Activated gamma-delta T cell treated with Interleukin-2 at 50 U/mL for 16 hours (primary cell): ENCODE measurements around the gene MAPK4.

ENCODE experiments used
- DNase-seq: peaks from one replicate; pipeline ENCODE4 v3.0.0-alpha.2; 2020

Gene MAPK4

DNA sequence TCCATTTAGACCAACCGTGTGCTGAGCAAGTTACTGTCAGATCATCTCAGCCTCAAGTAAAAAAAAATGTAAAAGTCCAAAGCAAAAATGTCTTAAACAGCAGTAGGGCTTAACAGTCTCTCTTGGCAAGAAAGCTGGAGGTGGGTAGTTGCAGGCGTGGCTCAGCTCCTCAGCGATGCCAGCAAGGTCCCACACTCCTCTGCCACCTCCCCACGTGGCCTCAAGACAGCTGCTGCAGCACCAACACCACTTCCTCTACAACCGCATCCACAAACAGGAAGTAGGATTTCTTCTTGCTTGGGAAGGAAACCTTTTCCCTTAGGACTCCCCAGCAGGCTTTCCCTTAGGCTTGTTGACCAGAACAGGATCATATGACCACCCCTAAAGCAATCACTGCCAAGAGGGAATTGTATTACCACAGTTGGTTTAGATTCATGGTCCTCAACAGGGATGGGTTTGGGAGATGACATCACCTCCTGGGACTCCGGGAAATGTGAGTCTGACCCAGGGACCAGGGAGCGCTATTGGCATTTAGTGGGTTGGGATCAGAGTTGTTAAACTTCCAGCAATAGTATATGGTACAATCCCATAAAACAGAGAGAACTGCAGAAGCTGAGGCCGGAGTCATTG is 97.1 kb downstream of the MAPK4 start:
- DNase-seq: no peak

DNA sequence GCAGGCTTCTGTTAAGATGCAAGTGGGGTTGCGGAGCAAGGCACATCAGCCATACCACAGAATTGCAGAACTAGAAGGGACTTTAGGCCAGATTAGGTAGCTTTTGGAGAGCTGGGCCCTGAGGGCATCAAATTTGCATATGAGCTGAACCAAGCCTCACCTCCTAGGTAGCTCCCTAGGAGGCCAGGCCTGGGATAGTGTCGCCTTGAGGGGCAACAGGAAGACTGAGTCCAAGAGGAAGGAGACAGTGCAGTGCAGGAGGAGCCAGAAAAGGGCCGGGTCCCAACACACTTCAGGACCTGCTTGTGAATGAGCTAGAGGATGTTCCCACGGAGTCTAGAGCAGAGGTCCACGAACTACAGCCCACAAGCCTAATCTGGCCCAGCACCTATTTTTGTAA is 98.7 kb downstream of the MAPK4 start:
- DNase-seq: no peak

DNA sequence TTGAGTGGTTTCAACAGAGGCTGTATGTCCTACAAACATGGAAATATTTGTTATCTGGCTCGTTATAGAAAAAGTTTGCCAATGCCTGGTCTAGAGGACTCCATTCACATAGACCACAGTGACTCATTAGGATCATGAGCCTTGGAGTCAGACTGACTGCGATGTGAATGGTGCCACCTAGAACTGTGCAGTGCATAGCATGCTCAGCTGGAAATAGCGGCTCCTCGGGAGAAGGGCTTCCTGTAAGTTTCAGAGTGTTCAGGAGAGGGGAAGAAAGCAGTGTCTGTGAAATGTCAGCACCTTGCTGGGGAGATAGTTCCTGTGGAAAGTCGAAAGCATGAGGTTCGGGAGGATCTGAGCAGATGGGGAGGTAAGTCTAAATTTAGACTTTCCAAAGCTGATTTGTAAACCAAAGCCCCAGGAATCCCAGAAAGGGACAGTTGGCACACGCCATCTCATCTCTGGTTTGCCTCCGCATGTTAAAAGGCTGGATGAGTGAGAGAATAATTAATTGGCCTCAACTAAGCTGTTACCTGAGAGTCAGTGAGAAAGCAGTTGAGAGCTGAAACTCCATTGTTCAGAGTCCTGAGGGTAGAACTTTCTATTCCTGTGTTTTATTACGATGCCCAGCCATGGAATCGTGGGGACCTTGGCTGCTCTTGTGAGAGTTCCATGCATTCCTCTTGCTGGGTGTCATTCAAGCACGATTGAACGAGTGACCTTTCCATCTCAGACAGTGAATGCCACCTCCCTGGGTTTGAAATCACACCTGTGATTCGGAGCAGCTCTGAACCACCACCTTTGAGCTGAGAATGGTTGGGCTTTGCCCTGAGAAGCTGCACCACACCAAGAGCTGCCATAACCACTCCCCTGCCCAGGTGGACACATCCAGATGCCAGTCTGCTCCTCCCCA is 99.5 kb downstream of the MAPK4 start:
- DNase-seq: no peak

DNA sequence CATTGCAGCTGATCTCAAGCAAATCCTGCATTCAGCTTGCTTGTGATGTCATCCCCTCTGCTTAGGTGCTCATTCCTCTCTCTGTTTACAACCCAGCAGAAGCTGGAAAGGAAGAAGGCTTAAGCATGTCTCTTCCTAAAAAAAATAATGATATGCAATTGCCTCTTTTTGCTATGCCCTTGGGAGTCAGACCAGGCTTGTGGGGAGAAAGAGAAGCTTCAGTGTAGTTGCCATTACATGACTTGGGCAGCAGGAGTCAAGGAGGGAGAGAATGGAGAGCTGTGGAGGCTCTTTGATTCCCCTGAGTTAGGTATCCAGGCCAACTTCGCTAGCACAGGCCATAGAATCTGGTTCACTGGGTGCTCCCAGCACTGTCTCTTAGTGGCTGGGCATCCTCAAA is 101.1 kb downstream of the MAPK4 start:
- DNase-seq: no peak

DNA sequence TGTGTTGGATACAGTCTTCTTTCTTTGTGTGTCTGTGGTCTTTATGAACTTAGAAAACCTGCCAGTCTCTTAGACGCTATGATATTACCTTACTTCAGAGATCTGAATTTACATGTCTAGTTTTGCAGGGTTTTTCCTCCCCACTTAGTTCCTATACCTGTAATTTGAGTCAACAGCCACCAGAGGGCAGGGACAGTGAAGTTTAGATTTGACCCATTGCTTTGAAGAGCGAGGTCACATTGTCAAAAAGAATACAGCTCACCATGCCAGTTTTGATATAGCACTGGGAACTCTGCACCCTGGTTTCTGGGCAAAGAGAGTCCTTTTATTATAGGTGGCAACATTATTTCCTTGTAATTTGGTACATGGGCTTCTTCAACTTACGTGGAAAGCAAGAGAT is 102.3 kb downstream of the MAPK4 start:
- DNase-seq: no peak

DNA sequence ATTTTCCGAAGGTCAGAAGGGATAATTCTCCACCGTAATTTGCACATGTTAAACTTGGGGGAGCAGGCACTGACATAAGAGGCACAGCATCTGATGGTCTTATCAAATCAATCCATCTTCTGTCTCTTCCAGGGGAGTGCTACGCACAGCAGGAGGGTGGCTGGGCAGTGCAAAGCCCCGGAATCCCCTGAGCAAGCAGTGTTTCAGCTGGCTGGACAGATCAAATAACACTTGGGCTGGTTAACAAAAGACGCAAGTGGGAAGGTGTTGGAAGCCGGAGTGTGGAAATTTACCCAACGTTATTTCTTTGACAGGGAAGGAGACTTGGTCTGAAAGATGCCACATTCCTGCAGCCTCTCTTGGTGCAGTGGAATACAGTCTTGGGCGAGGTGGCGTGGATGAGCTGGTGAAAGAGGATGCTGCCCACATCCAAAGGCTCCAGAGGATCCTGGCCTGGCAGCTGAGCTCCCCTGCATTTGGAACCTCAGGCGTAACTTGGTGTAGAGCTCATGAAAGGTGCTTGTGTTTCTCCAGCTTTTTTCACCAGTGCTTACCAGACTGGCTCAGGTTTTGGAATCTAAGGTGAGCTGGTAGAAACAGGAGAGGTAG is 103.0 kb downstream of the MAPK4 start:
- DNase-seq: no peak

DNA sequence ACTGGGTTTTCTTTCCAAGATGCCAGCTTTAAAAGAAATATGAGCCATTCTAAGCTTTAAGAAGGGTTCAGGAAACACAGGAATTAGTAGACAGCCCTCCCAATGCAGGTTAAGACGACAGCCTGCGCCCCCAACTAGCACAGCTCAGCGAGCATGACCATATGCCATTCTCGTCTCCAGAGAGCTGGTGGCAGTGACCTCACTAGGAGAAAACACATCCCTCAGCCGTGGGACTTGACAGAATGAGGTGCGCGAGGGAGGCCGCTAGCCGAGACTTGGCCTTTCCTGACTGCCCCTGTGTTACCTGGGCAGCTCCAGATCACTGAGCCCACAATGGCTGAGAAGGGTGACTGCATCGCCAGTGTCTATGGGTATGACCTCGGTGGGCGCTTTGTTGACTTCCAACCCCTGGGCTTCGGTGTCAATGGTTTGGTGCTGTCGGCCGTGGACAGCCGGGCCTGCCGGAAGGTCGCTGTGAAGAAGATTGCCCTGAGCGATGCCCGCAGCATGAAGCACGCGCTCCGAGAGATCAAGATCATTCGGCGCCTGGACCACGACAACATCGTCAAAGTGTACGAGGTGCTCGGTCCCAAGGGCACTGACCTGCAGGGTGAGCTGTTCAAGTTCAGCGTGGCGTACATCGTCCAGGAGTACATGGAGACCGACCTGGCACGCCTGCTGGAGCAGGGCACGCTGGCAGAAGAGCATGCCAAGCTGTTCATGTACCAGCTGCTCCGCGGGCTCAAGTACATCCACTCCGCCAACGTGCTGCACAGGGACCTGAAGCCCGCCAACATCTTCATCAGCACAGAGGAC is 103.9 kb downstream of the MAPK4 start:
- DNase-seq: no peak

DNA sequence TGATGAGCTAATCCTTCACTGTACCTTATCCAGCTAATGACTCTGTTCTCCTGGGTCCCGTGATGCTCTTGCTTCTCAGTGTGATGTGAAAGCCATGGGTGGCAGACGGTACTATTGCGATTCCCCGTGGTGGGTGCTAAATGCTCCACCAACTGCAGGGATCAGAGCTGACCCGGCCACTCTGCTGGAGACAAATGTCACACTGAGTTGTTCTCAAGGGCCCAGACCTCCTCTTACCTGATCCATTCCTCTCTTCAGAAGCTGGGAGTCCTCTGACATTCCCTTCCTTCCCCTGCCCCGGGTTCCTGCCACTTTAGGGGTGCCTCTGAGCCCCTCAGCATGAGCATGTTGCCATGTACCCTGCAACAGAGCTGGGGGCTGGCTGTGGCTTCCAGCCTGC is 105.1 kb downstream of the MAPK4 start:
- no peak for DNase-seq

DNA sequence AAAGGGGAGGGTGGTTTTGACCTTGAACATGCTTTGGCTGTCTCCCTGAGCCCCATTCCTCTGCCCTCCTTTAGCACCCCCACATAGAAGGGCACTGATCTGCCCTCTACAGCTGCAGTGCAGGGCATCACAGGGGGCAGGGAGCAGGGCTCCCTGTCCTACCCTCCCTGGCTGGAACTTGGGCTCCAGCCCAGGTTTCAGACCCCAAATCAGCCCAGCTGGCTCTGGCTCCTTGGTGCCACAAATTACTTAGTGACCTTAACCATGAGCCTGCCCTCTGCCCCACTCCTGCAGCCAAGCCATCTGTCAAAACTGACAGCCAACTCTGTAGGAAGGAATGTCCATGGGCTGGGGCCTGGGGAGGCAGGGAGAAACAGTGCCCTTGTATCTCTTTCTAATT is 105.6 kb downstream of the MAPK4 start:
- DNase-seq: no peak

DNA sequence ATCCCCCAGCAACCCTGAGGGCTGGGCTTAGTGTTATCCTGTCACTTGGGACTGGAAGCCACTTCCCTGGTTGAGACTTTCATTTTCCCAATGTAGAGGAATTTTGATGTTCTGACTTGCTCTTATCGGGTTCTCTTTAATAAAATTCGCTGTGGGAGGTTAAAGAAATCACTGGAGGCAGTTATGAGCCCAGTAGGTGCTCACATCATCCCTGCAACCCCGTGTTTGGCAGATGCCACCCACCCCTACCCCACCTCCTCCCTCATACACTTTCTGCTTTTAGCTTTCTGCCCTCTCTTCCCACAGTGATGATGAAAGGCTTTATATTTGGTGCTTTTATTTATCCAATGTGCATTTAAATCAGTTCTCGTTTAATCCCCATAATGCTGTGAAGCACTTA is 106.6 kb downstream of the MAPK4 start:
- no peak for DNase-seq

DNA sequence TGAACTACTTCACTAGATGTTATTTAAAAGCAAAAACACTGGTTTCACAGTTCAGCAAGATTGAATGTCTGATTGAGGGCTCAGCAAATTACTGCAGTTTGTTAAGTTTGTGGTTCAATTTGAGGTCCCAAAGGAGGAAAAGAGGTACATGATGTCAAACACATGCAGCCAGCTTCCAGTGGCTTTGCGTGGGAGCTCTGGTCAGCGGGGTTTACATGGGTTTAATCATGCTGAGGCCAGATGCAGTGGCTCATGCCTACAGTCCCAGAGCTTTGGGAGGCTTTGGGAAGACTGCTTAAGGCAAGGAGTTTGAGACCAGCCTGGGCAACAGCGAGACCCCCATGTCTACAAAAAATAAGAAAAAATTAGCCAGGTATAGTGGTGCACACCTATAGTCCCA is 111.5 kb downstream of the MAPK4 start:
- DNase-seq: no peak

DNA sequence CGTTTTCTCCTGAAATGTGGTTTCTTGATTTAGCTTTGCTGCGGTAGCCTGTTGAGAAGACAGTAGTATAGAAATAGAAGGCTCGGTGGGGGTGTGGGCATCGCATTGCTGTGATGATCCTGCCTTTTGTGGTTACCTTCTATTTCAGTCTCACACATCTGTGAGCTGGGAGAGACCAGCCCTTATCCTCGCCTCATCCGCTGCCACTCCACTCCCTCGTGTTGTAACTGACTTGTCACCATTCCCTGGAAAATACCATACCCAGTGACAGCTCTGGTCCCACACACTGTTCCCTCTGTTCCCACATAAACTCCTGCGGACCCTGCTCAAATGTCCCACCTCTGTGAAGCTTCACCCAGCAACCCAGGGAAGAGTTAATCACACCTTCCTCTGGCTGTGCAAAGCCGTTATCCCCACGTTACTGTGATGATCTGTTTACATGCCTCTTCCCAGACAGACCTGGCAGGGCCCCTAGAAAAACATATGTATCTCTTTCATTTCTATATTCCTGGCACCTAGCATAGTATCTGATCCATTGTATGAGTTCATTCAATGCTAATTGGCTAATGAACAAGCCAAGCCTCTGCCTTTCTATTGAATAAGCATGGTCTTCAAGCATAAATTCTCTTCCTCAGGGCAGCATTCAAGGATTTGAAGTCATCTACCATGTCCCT is 114.6 kb downstream of the MAPK4 start:
- DNase-seq: no peak

DNA sequence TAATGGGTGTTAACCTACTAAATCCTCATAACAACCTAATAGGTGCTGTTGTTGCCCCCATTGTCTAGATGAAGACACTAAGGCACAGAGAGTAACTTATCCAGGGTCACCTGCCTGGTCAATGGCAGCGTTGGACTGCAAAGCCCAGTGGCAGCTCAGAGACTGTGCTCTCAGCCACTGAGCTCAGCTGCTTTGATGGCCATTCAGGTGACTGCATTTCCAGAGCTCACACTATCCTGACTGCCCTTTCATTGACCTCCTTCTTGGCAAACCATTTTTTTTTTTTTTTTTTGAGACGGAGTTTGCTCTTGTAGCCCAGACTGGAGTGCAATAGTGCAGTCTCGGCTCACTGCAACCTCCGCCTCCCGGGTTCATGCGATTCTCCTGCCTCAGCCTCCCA is 115.2 kb downstream of the MAPK4 start:
- DNase-seq: no peak

DNA sequence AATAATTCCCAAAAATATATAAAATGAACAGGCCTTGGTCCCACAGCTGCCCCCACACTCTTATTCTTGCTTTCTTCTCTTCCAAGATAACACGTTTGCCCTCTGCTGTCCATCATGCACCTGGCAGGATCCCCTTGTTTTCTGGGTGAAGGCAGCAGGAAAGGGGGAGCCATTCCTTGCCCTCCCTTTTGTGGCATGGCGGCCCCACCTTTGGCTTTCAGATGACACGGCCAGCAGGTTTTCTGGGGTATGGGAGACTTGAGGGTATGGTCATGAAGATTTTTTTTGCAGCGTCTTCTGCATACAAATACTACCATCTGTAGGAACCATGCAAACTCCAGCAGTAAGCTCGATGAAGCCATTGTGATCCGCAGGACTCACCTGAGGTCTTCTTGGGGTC is 118.8 kb downstream of the MAPK4 start:
- DNase-seq: no peak

DNA sequence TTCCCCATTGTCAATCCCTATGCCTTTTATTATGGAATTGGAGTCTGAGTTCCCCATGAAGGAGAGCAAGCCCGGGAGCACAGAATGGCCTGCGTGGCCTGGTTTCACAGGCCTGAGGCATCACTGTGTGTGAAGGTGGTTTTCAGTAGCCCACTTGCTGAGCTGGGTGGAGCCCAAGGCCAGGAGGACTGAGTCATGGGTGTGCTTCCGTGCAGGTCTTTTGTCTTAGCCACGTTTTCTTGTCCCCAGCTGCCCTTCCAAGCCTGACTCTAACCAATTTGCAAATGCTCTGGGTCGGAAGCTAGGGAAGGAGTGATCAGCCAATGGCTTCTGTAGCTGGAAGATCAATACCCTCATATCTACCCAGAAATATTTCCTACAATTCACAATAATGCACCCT is 119.2 kb downstream of the MAPK4 start:
- no peak for DNase-seq

DNA sequence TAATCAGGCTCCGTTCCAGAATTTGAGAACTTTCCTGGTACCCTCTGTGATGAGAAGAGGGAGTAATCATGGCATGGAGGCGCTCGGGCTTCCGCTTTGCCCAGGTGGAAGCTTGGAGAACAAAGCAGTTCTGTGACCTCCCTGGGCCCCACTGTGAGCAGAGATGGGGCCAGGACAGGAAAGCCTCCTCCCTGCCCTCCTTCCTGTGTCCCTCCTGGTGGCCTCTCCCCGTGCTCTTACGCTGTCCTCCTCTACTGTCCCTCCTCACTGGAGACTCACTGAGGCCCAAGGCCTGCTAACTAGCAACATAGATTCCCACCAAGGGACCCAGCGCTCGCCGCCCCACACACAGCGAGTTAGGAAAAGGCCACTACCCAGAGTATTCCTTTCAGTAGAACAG is 119.8 kb downstream of the MAPK4 start:
- DNase-seq: no peak

DNA sequence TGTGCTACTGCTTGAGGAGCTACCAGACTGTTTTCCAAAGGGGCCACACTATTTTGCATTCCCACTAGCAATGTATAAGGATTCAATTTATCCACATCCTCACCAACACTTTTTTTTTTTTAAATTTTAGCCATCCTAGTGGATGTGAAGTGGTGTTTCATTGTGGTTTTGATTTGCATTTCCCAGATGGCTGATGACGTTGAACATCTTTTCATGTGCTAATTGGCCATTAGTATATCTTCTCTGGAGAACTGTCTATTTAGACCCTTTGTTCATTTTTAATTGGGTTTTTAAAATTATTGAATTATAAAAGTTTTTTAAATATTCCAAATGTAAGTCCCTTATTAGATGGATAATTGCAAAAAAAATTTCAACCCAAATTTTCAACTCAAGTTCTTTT is 121.1 kb downstream of the MAPK4 start:
- DNase-seq: no peak

DNA sequence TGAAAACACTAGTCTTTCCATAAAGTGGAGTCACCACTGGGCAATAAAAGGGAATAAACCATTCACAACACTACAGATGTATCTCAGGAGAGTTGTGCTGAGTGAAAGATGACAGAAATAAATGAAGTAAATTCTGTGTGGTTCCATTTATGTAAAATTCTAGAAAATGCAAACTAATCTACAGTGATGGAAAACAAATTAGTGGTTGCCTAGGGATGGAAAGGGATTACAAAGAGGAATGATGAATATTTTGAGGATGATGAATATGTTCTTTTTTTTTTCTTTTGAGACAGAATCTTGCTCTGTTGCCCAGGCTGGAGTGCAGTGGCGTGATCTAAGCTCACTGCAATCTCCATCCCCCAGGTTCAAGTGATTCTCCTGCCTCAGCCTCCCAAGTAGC is 123.0 kb downstream of the MAPK4 start:
- DNase-seq: no peak

DNA sequence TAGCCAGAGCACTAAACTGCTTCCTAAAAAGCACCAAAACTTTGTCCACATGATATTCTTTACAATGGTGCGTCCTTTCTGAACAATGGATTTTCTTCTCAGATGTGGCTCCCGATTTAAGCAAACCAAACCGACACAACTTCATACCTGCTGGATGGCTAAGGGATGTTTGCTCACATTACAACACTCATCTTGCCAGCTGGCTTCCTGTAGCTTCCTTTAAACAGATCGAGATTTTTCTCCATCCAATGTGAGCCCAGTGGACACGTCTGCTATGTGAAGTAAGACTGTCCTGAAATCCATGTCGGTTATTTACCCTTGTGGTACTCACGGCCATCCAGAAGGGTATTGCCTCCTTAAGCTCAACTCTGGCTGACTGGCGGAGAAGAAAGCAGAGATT is 126.5 kb downstream of the MAPK4 start:
- DNase-seq: no peak

DNA sequence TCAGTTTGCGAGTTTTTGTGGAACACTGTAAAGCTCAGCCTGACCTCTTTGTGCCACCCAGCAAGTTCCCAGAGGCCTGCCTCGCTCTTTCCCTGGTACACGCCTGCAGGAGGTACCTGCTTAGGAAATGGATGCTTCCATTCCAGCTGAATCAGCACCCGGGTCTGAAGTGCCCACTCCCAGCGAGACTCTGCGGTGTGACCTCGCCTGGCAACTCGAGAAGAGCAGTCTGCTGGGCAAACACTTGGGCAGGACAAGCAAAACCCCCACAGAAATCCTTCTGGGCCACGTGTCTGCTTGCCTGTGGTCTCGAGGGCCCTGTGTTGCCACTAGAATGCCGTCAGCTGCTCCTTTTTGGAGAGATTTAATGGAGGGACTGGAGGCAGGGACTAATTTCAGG is 127.6 kb downstream of the MAPK4 start:
- no peak for DNase-seq

DNA sequence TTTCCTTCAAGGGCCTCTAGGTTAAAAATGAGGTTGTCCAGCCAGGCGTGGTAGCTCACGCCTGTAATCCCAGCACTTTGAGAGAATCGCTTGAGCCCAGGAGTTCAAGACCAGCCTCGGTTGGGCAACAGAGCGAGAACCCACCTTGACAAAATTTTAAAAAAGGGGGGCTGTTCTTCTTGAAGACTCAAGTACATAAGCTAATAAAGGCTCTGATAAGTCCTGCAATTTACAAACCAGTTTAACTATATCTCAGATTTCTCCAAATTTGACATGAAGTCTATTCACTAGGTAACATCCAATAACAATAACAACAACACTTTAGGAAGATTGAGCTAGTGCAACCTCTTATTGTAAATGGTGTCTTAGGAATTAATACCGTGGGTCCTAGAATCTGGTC is 129.7 kb downstream of the MAPK4 start:
- no peak for DNase-seq

DNA sequence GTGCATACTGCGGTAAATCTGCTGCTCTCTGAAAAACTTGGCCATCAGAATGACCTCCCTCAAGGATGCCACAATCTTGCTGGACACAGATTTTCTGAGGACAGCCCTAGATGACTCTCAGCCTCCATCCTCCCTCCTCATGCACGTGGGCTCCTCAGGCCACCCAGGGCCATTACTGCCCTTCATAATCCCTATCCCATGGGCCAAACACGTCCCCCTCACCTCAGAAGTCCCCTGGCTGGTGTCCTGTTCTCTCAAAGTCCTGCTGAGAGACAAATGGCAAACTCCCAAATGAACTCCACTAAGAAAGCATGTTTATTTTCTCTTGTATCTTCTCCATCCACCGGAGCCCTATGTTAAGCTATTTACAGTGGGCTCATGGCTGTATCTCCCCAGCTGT is 134.3 kb downstream of the MAPK4 start:
- no peak for DNase-seq
